HepG2 (cell line): ENCODE measurements around the gene EEF1A2. TPM values are rescaled to one million over a fixed set of nuclear protein-coding genes. Genes with fewer than 3 reads are reported as not detected.

Experiments used
- ASH2L ChIP-seq: fragments of 300-600, 200-600 bp; sonication (generic); IDR thresholded peaks from 2 replicates; pipeline ENCODE4 v1.7.0; 2017; ENCODE audit warnings: low read depth, mild to moderate bottlenecking, moderate library complexity, mixed read lengths, low read length; ENCODE audit not compliant: insufficient read length
- DPF2 ChIP-seq: sonication (generic); formaldehyde crosslinking; IDR thresholded peaks from 2 replicates; pipeline ENCODE4 v1.4.0; 2020; ENCODE audit warnings: mild to moderate bottlenecking, low read depth, missing genetic modification reagents, borderline replicate concordance
- KDM3A ChIP-seq: IDR thresholded peaks from 2 replicates; pipeline ENCODE4 v1.6.1; 2018; ENCODE audit warnings: low read depth, missing compliant biosample characterization
- MTF2 ChIP-seq: sonication (generic); formaldehyde crosslinking; IDR thresholded peaks from 2 replicates; pipeline ENCODE4 v1.5.0; 2020; ENCODE audit warnings: missing genetic modification reagents, borderline replicate concordance
- POLR2G ChIP-seq: fragments of 200-400 bp; formaldehyde crosslinking; IDR thresholded peaks from 2 replicates; pipeline ENCODE4 v1.6.1; 2018; ENCODE audit warnings: mild to moderate bottlenecking, low read depth, low read length, moderate library complexity
- SAP130 ChIP-seq: IDR thresholded peaks from 2 replicates; pipeline ENCODE4 v1.6.1; 2016; ENCODE audit warnings: low read depth
- SIX1 ChIP-seq: sonication (generic); formaldehyde crosslinking; IDR thresholded peaks from 2 replicates; pipeline ENCODE4 v1.4.0; 2020; ENCODE audit warnings: missing genetic modification reagents, borderline replicate concordance
- ZBTB42 ChIP-seq: sonication (generic); formaldehyde crosslinking; IDR thresholded peaks from 2 replicates; pipeline ENCODE4 v1.5.0; 2020; ENCODE audit warnings: mild to moderate bottlenecking, missing genetic modification reagents
- ZFX ChIP-seq: sonication (generic); formaldehyde crosslinking; IDR thresholded peaks from 2 replicates; pipeline ENCODE4 v1.4.0; 2020; ENCODE audit warnings: mild to moderate bottlenecking, low read depth, missing genetic modification reagents, moderate library complexity
- ZNF350 ChIP-seq: sonication (generic); formaldehyde crosslinking; IDR thresholded peaks from 2 replicates; pipeline ENCODE4 v1.4.0; 2020; ENCODE audit warnings: mild to moderate bottlenecking, low read depth, missing genetic modification reagents, borderline replicate concordance
- ZNF501 ChIP-seq: sonication (generic); formaldehyde crosslinking; IDR thresholded peaks from 2 replicates; pipeline ENCODE4 v1.5.1; 2020; ENCODE audit warnings: mild to moderate bottlenecking, moderate library complexity, missing genetic modification reagents
- ZNF747 ChIP-seq: sonication (generic); formaldehyde crosslinking; IDR thresholded peaks from 2 replicates; pipeline ENCODE4 v1.8.1; 2023; ENCODE audit warnings: missing genetic modification reagents, mild to moderate bottlenecking, borderline replicate concordance
- polyA plus RNA-seq, 8 experiments: library from polyadenylated mRNA; depleted of rRNA in 3 of 8; stranded (reverse) in 7 of 8; unstranded in 1 of 8; fragments of >200 nt; fragmentation: Illumina TruSeq in 4 of 8; extraction: Trizol in 4 of 8; gene quantifications; 2 replicates each; pipeline versions ENCODE4 v1.2.1 to v1.2.3, GENCODE V29; 2011 to 2016; ENCODE audit warnings: low read depth in 4 of 8, missing spikeins in 1 of 8, mixed read lengths in 1 of 8; ENCODE audit not compliant: insufficient read depth in 1 of 8
- total RNA-seq, 5 experiments: library from RNA; depleted of rRNA; stranded (reverse); fragments of >200 nt; fragmentation: Illumina TruSeq; extraction: Trizol; gene quantifications; 2 replicates each; pipeline ENCODE4 v1.2.3, GENCODE V29; 2016; ENCODE audit warnings: low read depth in 1 of 5
- TF ChIP-seq, protein P1 (sequence below): sonication (generic); formaldehyde crosslinking; IDR thresholded peaks from 2 replicates; pipeline ENCODE4 v1.4.0; 2020; ENCODE audit warnings: missing genetic modification reagents
- TF ChIP-seq, protein P2 (sequence below): IDR thresholded peaks from 2 replicates; pipeline ENCODE4 v1.6.1; 2016; ENCODE audit warnings: mild to moderate bottlenecking
- TF ChIP-seq, protein P3 (sequence below): sonication (generic); formaldehyde crosslinking; conservative IDR thresholded peaks from 2 replicates; pipeline ENCODE4 v1.8.0; 2022; ENCODE audit warnings: low read depth, missing genetic modification reagents
- TF ChIP-seq, protein P4 (sequence below): sonication (generic); formaldehyde crosslinking; IDR thresholded peaks from 2 replicates; pipeline ENCODE4 v1.4.0; 2020; ENCODE audit warnings: missing genetic modification reagents
- TF ChIP-seq, protein P5 (sequence below), 2 experiments: sonication (generic) in 1 of 2; formaldehyde crosslinking in 1 of 2; IDR thresholded peaks; 2 replicates each; pipeline versions ENCODE4 v1.4.0 to v1.6.1; 2018 to 2020; ENCODE audit warnings: missing genetic modification reagents in 2 of 2, borderline replicate concordance in 1 of 2, low read depth in 1 of 2, mild to moderate bottlenecking in 1 of 2, missing biosample characterization in 1 of 2

The EEF1A2 gene
- total and polyA plus RNA-seq, 2 of the 13 experiments (the other 11 are each of a cell fraction or from before 2014, with no cell fraction given): 0.44 to 0.87 TPM

DNA sequence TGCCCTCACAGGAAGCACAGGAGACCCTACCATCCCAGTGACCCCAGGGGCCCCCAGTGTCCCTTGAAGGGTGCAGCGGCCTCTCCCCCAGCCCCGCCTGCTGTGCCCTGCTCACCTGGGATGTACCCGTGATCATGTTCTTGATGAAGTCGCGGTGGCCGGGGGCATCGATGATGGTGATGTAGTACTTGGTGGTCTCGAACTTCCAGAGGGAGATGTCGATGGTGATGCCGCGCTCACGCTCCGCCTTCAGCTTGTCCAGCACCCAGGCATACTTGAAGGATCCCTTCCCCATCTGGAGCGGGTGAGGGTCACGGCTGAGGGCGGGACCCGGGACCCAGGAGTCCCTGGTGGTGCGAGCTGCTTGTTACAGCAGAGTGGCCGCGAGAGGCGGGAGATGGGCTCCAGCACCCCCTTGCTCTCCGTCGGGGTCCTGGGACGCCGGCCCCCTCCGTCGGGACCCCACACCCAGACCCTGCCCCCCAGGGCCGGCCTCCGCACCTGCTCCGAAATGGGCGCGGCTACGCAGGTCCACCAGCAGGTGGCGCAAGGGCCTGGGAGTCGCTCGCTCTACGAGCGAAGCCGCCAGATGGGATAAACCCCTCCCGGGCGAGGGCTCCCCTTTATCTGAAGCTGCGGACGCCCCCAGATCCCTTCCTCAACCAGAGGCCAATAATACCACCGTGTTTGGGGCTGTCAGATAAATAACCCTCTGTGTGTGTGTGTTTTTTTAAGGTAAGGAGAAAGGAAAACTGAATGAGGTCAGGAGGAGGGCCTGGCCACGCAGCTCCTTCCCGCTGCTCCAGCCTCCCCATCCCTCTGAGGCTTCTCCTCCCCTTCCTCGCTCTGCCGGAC, 2.9 kb downstream of the EEF1A2 start (continued):
- TF ChIP-seq KDM3A (CRISPR knock-in tag) (0 out of 2 replicates have a peak, but pooled peaks have one; percentile 61), SAP130 (CRISPR knock-in tag) (peak; percentile 34; the same call in 1 of the 2 replicates), ZNF350 (CRISPR knock-in tag) (0 out of 2 replicates have a peak, but pooled peaks have one; percentile 15), ZFX (CRISPR knock-in tag) (peak; percentile 38; the same call in 1 of the 2 replicates), POLR2G (no peak), SIX1 (CRISPR knock-in tag) (no peak), ASH2L (peak; percentile 47), ZBTB42 (0 out of 2 replicates have a peak, but pooled peaks have one; percentile 33), ZNF747 (CRISPR knock-in tag) (no peak), DPF2 (CRISPR knock-in tag) (no peak), MTF2 (peak; percentile 99), ZNF501 (CRISPR knock-in tag) (peak; percentile 59; the same call in 1 of the 2 replicates)
- TF ChIP-seq, protein P1, sequence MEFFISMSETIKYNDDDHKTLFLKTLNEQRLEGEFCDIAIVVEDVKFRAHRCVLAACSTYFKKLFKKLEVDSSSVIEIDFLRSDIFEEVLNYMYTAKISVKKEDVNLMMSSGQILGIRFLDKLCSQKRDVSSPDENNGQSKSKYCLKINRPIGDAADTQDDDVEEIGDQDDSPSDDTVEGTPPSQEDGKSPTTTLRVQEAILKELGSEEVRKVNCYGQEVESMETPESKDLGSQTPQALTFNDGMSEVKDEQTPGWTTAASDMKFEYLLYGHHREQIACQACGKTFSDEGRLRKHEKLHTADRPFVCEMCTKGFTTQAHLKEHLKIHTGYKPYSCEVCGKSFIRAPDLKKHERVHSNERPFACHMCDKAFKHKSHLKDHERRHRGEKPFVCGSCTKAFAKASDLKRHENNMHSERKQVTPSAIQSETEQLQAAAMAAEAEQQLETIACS (CRISPR knock-in tag): no peak
- TF ChIP-seq, protein P2, sequence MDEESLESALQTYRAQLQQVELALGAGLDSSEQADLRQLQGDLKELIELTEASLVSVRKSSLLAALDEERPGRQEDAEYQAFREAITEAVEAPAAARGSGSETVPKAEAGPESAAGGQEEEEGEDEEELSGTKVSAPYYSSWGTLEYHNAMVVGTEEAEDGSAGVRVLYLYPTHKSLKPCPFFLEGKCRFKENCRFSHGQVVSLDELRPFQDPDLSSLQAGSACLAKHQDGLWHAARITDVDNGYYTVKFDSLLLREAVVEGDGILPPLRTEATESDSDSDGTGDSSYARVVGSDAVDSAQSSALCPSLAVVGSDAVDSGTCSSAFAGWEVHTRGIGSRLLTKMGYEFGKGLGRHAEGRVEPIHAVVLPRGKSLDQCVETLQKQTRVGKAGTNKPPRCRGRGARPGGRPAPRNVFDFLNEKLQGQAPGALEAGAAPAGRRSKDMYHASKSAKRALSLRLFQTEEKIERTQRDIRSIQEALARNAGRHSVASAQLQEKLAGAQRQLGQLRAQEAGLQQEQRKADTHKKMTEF (CRISPR knock-in tag): peak; percentile 38; the same call in 1 of the 2 replicates
- TF ChIP-seq, protein P3, sequence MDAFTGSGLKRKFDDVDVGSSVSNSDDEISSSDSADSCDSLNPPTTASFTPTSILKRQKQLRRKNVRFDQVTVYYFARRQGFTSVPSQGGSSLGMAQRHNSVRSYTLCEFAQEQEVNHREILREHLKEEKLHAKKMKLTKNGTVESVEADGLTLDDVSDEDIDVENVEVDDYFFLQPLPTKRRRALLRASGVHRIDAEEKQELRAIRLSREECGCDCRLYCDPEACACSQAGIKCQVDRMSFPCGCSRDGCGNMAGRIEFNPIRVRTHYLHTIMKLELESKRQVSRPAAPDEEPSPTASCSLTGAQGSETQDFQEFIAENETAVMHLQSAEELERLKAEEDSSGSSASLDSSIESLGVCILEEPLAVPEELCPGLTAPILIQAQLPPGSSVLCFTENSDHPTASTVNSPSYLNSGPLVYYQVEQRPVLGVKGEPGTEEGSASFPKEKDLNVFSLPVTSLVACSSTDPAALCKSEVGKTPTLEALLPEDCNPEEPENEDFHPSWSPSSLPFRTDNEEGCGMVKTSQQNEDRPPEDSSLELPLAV (CRISPR knock-in tag): 0 out of 2 replicates have a peak, but pooled peaks have one; percentile 49
- TF ChIP-seq, protein P4, sequence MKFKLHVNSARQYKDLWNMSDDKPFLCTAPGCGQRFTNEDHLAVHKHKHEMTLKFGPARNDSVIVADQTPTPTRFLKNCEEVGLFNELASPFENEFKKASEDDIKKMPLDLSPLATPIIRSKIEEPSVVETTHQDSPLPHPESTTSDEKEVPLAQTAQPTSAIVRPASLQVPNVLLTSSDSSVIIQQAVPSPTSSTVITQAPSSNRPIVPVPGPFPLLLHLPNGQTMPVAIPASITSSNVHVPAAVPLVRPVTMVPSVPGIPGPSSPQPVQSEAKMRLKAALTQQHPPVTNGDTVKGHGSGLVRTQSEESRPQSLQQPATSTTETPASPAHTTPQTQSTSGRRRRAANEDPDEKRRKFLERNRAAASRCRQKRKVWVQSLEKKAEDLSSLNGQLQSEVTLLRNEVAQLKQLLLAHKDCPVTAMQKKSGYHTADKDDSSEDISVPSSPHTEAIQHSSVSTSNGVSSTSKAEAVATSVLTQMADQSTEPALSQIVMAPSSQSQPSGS (CRISPR knock-in tag): 0 out of 2 replicates have a peak, but pooled peaks have one; percentile 51
- TF ChIP-seq, protein P5, sequence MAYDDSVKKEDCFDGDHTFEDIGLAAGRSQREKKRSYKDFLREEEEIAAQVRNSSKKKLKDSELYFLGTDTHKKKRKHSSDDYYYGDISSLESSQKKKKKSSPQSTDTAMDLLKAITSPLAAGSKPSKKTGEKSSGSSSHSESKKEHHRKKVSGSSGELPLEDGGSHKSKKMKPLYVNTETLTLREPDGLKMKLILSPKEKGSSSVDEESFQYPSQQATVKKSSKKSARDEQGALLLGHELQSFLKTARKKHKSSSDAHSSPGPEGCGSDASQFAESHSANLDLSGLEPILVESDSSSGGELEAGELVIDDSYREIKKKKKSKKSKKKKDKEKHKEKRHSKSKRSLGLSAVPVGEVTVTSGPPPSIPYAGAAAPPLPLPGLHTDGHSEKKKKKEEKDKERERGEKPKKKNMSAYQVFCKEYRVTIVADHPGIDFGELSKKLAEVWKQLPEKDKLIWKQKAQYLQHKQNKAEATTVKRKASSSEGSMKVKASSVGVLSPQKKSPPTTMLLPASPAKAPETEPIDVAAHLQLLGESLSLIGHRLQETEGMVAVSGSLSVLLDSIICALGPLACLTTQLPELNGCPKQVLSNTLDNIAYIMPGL (CRISPR knock-in tag; IDR thresholded peaks at IDR 0.05; ENCODE audit: borderline replicate concordance in 1 of 2, low read depth in 1 of 2): peak; percentile 57 to 61; a peak in 3 of 4 replicates
